ENCODE measurements around the gene ZC3HAV1L.
"Not testable (repeated sequence)": the region's sequence is repeated elsewhere in the genome, so short reads cannot be mapped to it uniquely, and the experiment has no call there.

Gene ZC3HAV1L

GRCh38 chr7:139018910-139019309 lies 16.9 kb downstream of the ZC3HAV1L start:
- no peak for DNase-seq (ENCODE audit: low read depth, low spot score)

GRCh38 chr7:139016931-139017511 lies 18.8 kb downstream of the ZC3HAV1L start:
- DNase-seq (ENCODE audit: low read depth, low spot score): peak; percentile 77

- no peak for DNase-seq (ENCODE audit: low read depth, low spot score)
These were observed 24.5 kb downstream of the ZC3HAV1L start for GRCh38 chr7:139011373-139011772.

- no peak for DNase-seq (ENCODE audit: low read depth, low spot score)
These were observed 31.3 kb downstream of the ZC3HAV1L start for GRCh38 chr7:139004321-139005090.

GRCh38 chr7:138999414-138999813 lies 36.4 kb downstream of the ZC3HAV1L start:
- DNase-seq (ENCODE audit: low read depth, low spot score): no peak

GRCh38 chr7:138992052-138992531 lies 43.8 kb downstream of the ZC3HAV1L start:
- peak; percentile 73 for DNase-seq (ENCODE audit: low read depth, low spot score)

- DNase-seq (ENCODE audit: low read depth, low spot score): no peak
These were observed 48.2 kb downstream of the ZC3HAV1L start for GRCh38 chr7:138987686-138988085.

- no peak for DNase-seq (ENCODE audit: low read depth, low spot score)
These were observed 53.6 kb downstream of the ZC3HAV1L start for GRCh38 chr7:138982204-138982623.

GRCh38 chr7:138981332-138982203 lies 54.3 kb downstream of the ZC3HAV1L start, which contains the start of gene KIAA1549:
Gene KIAA1549 (minus strand): TSS chr7:138981389. CDS start chr7:138981269, 120 bp downstream.
- peak; percentile 91 for DNase-seq (ENCODE audit: low read depth, low spot score)

- DNase-seq (ENCODE audit: low read depth, low spot score): peak; percentile 41
These were observed 55.1 kb downstream of the ZC3HAV1L start for GRCh38 chr7:138980563-138981291.

- no peak for DNase-seq (ENCODE audit: low read depth, low spot score)
These were observed 55.8 kb downstream of the ZC3HAV1L start for GRCh38 chr7:138979988-138980562.

- no peak for DNase-seq (ENCODE audit: low read depth, low spot score)
These were observed 56.4 kb downstream of the ZC3HAV1L start for GRCh38 chr7:138979226-138979979.

GRCh38 chr7:138978541-138979184 lies 57.2 kb downstream of the ZC3HAV1L start:
- DNase-seq (ENCODE audit: low read depth, low spot score): no peak

GRCh38 chr7:138976161-138976560 lies 59.7 kb downstream of the ZC3HAV1L start:
- not testable (repeated sequence) for DNase-seq (ENCODE audit: low read depth, low spot score)

Data from astrocyte of the hippocampus (primary cell).